Suprapubic skin (tissue), 4 donors: ENCODE results near the gene BORCS6. TPM values are rescaled to one million over a fixed set of nuclear protein-coding genes. Genes with fewer than 3 reads are reported as not detected.

Source experiments
- DNase-seq, 2 donors: peaks; one replicate each; pipeline ENCODE4 v3.0.0-alpha.2; 2019; ENCODE audit warnings: low spot score in 2 of 2
- H3K27ac ChIP-seq: fragments of 200-600 bp; sonication (generic); one replicate; pipeline ENCODE4 v1.5.1; 2019
- H3K27me3 ChIP-seq: fragments of 200-600 bp; sonication (generic); one replicate; pipeline ENCODE4 v1.5.1; 2019
- H3K36me3 ChIP-seq: fragments of 200-600 bp; sonication (generic); one replicate; pipeline ENCODE4 v1.5.1; 2019
- H3K4me1 ChIP-seq: fragments of 200-600 bp; sonication (generic); one replicate; pipeline ENCODE4 v1.5.1; 2019
- H3K4me3 ChIP-seq: fragments of 200-600 bp; sonication (generic); one replicate; pipeline ENCODE4 v1.5.1; 2019; ENCODE audit warnings: mild to moderate bottlenecking
- H3K9me3 ChIP-seq: fragments of 200-600 bp; sonication (generic); one replicate; pipeline ENCODE4 v1.5.1; 2019
- EP300 ChIP-seq: sonication (generic); formaldehyde crosslinking; IDR thresholded peaks from one replicate; pipeline ENCODE4 v1.6.1; 2017; ENCODE audit warnings: antibody characterized with exemption
- POLR2A ChIP-seq, 2 donors: fragments of 450-650 bp; IDR thresholded peaks; one replicate each; pipeline ENCODE4 v1.6.1; 2017; ENCODE audit warnings: antibody characterized with exemption in 2 of 2, mild to moderate bottlenecking in 2 of 2, moderate library complexity in 2 of 2
- POLR2AphosphoS5 ChIP-seq, 3 donors: sonication (generic); formaldehyde crosslinking; IDR thresholded peaks; one replicate each; pipeline ENCODE4 v1.6.1; 2017; ENCODE audit warnings: antibody characterized with exemption in 3 of 3
- WGBS: methylation state at CpG from one replicate; pipeline ENCODE4 v1.1.5; 2018; 5-methylcytosine and 5-hydroxymethylcytosine counted together
- total RNA-seq, 4 donors: library from RNA; depleted of rRNA; stranded (reverse); fragments of >200 nt; gene quantifications; one replicate each; pipeline ENCODE4 v1.1.0, GENCODE V29; 2016
- TF ChIP-seq, protein P1 (sequence below), 2 donors: fragments of 200-600 bp in 1 of 2; fragments of 450-650 bp in 1 of 2; sonication (generic) in 1 of 2; IDR thresholded peaks; one replicate each; pipeline ENCODE4 v1.5.1; 2016 to 2019; ENCODE audit warnings: antibody characterized with exemption in 2 of 2, mild to moderate bottlenecking in 1 of 2, moderate library complexity in 1 of 2

Gene BORCS6
- total RNA-seq, 4 donors from 2014 or later, result 8.1 to 10.6 (median 9.9) TPM

DNA sequence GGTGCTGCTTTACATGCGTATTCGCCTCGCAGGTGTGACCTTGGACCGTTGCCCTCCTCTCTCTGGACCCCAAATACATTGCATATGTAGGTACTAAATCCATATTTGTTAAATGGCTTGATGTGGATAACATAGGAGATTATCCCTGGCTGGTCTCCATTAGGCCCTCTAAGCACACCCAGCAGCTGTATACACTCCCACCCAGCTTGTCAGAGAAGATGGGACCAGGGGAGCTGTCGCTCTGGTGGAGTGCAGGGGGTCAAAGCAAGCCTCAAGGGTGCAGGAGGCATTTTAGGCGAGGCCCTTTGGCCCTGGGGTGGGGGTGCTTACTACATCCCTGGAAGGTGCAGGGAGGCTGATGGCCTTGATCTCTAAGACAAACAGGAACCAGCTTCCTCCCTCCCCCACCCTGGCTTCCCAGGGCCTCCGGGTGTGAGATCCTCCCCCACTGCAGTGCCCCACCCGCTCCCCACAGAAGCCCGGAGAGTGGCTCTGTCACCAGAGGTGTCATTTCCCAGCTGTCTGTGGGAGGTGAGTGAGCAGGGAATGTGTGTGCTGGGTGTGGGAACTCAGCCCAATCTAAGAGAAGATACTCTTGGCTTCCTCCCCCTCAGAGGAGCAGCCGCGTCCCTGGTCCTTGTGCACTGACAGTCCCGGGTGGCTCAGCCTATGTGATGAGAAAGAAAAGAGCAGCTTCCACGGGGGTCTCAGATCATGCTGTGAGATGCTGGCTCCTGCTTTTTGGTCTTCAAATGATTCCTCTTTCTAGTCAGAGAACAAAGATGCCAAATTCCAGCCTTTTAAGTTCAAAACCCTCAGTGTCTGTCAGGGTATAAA is 25.8 kb downstream of the BORCS6 start:
- Histone ChIP-seq H3K4me1 (peaks cover 52% of the 10 kb centered on the region), H3K36me3 (peaks cover 14% of the 10 kb centered on the region), H3K4me3 (peak overlapping the region; percentile 81), H3K9me3 (no peaks in the 10 kb centered on the region), H3K27me3 (no peaks in the 10 kb centered on the region), H3K27ac (peak overlapping the region; percentile 97)
- peak in 1 of 2 donors; percentile 93 for DNase-seq
- 17% methylated on average over 12 of the region's 13 CpGs for WGBS
- TF ChIP-seq EP300 (no peak), POLR2A (IDR thresholded peaks at IDR 0.05) (no peak), POLR2AphosphoS5 (IDR thresholded peaks at IDR 0.05) (no peak)
- TF ChIP-seq, protein P1, sequence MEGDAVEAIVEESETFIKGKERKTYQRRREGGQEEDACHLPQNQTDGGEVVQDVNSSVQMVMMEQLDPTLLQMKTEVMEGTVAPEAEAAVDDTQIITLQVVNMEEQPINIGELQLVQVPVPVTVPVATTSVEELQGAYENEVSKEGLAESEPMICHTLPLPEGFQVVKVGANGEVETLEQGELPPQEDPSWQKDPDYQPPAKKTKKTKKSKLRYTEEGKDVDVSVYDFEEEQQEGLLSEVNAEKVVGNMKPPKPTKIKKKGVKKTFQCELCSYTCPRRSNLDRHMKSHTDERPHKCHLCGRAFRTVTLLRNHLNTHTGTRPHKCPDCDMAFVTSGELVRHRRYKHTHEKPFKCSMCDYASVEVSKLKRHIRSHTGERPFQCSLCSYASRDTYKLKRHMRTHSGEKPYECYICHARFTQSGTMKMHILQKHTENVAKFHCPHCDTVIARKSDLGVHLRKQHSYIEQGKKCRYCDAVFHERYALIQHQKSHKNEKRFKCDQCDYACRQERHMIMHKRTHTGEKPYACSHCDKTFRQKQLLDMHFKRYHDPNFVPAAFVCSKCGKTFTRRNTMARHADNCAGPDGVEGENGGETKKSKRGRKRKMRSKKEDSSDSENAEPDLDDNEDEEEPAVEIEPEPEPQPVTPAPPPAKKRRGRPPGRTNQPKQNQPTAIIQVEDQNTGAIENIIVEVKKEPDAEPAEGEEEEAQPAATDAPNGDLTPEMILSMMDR (IDR thresholded peaks at IDR 0.05), result no peak

DNA sequence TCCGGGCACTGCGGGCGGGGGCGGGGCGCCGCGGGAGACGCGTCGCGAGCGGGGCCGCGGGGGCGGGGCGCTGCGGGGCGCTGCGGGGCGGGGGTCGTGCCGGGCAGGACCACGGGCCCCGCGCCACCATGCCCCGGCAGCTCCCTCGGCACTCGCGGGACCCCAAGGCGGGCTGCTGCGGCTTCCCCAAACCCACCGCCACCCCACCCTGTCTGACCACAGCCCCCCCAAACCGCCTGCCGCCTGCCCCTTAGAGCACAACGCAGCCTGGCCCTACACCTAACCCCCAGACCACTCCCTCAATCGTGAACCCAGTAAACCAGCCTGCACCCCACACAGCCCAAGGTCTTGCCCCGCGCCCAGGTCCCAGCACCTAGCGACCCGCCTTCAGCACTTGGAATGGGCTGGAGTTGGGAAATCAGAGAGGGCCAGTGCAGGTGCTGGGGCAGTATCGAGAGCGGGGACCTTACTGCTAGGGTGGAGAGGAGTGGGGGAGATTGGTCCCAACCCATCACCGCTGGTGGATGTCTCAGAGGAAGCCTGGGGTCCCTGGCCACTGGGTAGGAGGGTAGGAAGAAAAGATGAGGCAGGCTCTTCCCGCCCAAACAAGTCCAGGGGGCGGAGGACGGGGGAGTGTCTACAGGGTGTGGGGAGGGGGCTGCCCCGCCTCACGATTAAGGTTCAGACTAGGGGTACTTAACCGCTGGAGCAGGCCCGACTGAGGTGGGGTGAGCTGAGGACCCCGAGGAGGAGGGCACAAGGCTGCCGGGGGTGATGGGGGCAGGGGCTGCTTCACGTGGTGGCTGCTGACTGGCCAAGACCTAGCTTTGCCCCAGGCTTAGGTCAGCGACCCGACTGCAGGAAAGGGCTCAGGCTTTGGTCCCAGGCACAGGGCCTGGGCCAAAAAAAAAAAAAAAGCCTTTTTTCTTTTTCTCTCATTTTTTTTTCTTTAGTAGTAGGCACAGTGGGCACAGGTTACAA is 26.7 kb downstream of the BORCS6 start:
- no peaks in the 10 kb centered on the region for H3K9me3 ChIP-seq
- H3K27ac ChIP-seq, result peak overlapping the region; percentile 97
- DNase-seq, result peak in 1 of 2 donors; percentile 81
- TF ChIP-seq POLR2A (IDR thresholded peaks at IDR 0.05), result no peak
- TF ChIP-seq, protein P1 (IDR thresholded peaks at IDR 0.05), result no peak
- TF ChIP-seq POLR2AphosphoS5 (IDR thresholded peaks at IDR 0.05), result no peak
- TF ChIP-seq EP300, result no peak
- 15% methylated on average over 26 of the region's 55 CpGs for WGBS
- H3K4me1 ChIP-seq, result peaks cover 59% of the 10 kb centered on the region
- H3K4me3 ChIP-seq, result peak overlapping the region; percentile 81
- H3K36me3 ChIP-seq, result peaks cover 15% of the 10 kb centered on the region
- H3K27me3 ChIP-seq, result no peaks in the 10 kb centered on the region

DNA sequence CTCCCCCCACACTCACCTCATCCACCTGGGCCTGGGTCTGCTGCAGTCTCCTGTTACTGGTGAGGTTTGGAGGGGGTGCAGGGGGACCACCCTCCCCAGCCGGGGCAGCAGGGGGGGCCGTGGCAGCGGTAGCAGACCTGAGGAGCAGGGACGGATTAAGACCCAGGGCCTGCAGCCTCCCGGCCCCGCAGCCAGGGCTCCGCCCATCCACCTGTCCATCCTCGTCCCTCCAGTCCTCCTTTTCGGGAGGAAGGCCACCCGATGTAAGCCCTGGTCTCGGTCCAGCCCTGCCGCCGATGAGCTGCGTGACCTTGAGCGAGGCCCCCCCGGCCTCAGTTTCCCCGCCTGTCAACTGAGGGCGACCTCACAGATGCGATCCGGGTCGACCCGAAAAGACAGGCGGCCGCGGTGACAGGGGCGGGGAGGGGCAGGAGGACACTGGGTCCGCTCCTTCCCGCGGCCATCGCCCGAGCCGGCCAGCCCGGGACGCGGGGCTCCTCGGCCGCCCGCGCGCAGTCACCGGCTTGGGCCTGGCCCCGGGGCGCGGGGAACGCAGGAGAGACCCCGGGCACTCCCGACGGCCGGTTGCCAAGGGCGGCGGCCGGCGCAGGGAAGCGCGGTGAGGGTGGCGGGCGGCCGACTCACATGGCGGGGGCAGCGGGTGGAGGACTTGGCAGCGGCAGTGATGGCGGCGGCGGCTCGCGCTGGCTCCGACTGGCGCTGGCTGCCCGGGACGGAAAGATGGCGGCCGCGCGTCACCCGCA is 27.6 kb downstream of the BORCS6 start, which contains the start of gene VAMP2:
VAMP2 (minus strand) TSS at position 716 of the 764 bp plus-strand sequence; CDS start at position 647, 69 bp downstream.
- peak within 1 kb of the TSS; percentile 81 for H3K4me3 ChIP-seq
- H3K9me3 ChIP-seq, result no peaks in the 10 kb centered on the region
- 0% methylated on average over 28 of the region's 75 CpGs for WGBS
- no peaks in the 10 kb centered on the region for H3K27me3 ChIP-seq
- no peak for TF ChIP-seq EP300
- TF ChIP-seq, protein P1 (IDR thresholded peaks at IDR 0.05), result no peak
- peak in 1 of 2 donors; percentile 68 for TF ChIP-seq POLR2A (IDR thresholded peaks at IDR 0.05)
- TF ChIP-seq POLR2AphosphoS5 (IDR thresholded peaks at IDR 0.05), result peak in 2 of 3 donors; percentile 27 to 33
- peak in 1 of 2 donors; percentile 91 for DNase-seq
- H3K4me1 ChIP-seq, result peaks cover 67% of the 10 kb centered on the region
- H3K27ac ChIP-seq, result peak within 1 kb of the TSS; percentile 97
- H3K36me3 ChIP-seq, result peaks cover 15% of the 10 kb centered on the region

DNA sequence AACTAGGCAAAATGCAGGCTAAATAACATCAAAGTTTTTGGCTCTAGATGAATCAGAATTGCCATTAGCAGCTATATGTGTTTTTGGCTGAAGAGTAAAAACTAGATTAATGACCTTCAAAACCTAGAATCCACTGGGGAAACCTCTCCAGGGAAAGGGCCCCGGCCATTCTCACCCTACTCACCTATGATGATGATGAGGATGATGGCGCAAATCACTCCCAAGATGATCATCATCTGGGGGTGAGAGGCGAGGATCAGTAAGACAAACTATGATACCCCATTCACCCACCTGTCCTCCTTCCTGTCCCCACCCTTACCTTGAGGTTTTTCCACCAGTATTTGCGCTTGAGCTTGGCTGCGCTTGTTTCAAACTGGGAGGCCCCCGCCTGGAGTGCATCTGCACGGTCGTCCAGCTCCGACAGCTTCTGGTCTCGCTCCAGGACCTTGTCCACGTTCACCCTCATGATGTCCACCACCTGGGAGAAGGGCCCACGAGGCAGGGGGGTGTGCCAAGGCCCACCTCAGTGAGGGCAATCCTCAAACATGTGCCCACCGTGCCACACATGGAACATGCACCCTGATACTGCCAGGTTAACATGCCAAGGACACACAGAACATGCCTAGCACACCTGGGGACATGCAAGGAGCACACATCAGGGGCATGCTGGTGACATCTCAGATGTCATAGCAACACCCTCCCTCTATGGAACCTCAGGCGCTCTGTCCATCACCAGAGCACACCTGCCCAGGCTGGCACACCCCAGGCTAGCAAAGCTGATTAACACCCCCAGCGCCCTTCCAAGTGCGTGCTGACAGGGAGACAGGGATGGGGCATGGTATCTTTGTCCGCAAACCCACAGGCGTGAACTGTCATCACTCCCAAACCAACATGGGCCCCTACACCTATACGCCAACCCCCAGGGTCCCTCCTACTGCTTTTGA is 28.4 kb downstream of the BORCS6 start:
- H3K36me3 ChIP-seq, result peaks cover 15% of the 10 kb centered on the region
- peak overlapping the region; percentile 81 for H3K4me3 ChIP-seq
- H3K4me1 ChIP-seq, result peaks cover 73% of the 10 kb centered on the region
- TF ChIP-seq EP300, result no peak
- peak overlapping the region; percentile 97 for H3K27ac ChIP-seq
- no peak for DNase-seq
- WGBS, result 50% methylated on average over 16 of the region's 19 CpGs
- no peaks in the 10 kb centered on the region for H3K9me3 ChIP-seq
- H3K27me3 ChIP-seq, result no peaks in the 10 kb centered on the region
